Measurements from ENCODE around the gene OR2AG2. TPM values are rescaled to one million over a fixed set of nuclear protein-coding genes. Genes with fewer than 3 reads are reported as not detected.
A peak's percentile ranks its signal among the peaks of the same experiment; 100 is the strongest.

OR2AG2 gene
- total and polyA plus RNA-seq, 4 donors: 0.10 TPM; not detected in 3

- Histone ChIP-seq H3K27ac (ENCODE audit: low read depth in 1 of 2, low read length in 2 of 2) (no peak overlapping the region), H3K4me1 (ENCODE audit: control insufficient read depth in 1 of 2, insufficient read depth in 2 of 2, low read length in 2 of 2) (no peaks in the 10 kb centered on the region), H3K4me3 (ENCODE audit: low read length in 2 of 2) (no peak overlapping the region), H3K36me3 (ENCODE audit: control insufficient read depth in 1 of 2, insufficient read depth in 2 of 2, low read length in 1 of 2) (no peaks in the 10 kb centered on the region), H3K9me3 (ENCODE audit: control insufficient read depth, low read length) (no peaks in the 10 kb centered on the region), H3K27me3 (ENCODE audit: control insufficient read depth in 1 of 2, insufficient read depth in 2 of 2, low read length in 1 of 2) (peaks cover 0 to 1% of the 10 kb centered on the region in 2 donors)
- 24 to 34% methylated on average over 2 of the region's 2 CpGs for WGBS, 2 donors
- intact Hi-C loops (cut with DNase I): no loop called here
- DNase-seq: no peak
- ATAC-seq (ENCODE audit: low FRiP score): no peak
These were observed 18.8 kb upstream of the OR2AG2 start for GRCh38 chr11:6790546-6790945.

DNA sequence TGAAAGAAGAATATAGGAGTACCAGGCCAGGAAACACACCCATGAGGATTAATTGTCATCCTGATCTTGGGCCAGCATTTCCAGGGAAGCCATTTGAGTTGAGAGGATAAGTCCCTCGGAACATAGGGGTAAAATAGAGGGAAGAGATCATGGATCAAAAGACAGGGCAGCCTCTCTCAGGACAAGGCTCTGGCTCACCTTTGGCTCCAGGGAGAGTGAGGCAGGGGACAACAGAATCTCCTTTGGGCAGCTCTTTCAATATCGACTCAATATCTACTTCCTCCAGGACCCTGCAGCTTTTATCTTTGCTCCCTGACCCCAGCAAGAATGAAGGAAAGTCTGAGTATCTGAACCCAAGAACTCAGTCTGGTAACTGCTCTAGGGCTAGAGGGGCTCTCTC is 10.9 kb upstream of the OR2AG2 start, which contains the start of gene OR2AG1:
Gene OR2AG1, plus strand, starts transcription at position 301 of the 400 bp plus-strand sequence. CDS start 2,018 bp downstream, outside the sequence.
- no peak within 1 kb of the TSS for H3K27ac ChIP-seq (ENCODE audit: low read depth in 1 of 2, low read length in 2 of 2)
- intact Hi-C loops (cut with DNase I): no loop called here
- DNase-seq (no peak), ATAC-seq (ENCODE audit: low FRiP score) (no peak)
- no peak within 1 kb of the TSS for H3K4me3 ChIP-seq (ENCODE audit: low read length in 2 of 2)
- no peaks in the 10 kb centered on the region for H3K4me1 ChIP-seq (ENCODE audit: control insufficient read depth in 1 of 2, insufficient read depth in 2 of 2, low read length in 2 of 2)
- H3K36me3 ChIP-seq (ENCODE audit: control insufficient read depth in 1 of 2, insufficient read depth in 2 of 2, low read length in 1 of 2): no peaks in the 10 kb centered on the region
- peaks cover 0 to 3% of the 10 kb centered on the region in 2 donors for H3K27me3 ChIP-seq (ENCODE audit: control insufficient read depth in 1 of 2, insufficient read depth in 2 of 2, low read length in 1 of 2)
- 70 to 78% methylated on average over 2 of the region's 2 CpGs for WGBS, 2 donors
- peaks cover 3% of the 10 kb centered on the region for H3K9me3 ChIP-seq (ENCODE audit: control insufficient read depth, low read length)

- Histone ChIP-seq H3K9me3 (ENCODE audit: control insufficient read depth, low read length) (peaks cover 3% of the 10 kb centered on the region), H3K27me3 (ENCODE audit: control insufficient read depth in 1 of 2, insufficient read depth in 2 of 2, low read length in 1 of 2) (peaks cover 0 to 3% of the 10 kb centered on the region in 2 donors), H3K36me3 (ENCODE audit: control insufficient read depth in 1 of 2, insufficient read depth in 2 of 2, low read length in 1 of 2) (no peaks in the 10 kb centered on the region), H3K4me1 (ENCODE audit: control insufficient read depth in 1 of 2, insufficient read depth in 2 of 2, low read length in 2 of 2) (no peaks in the 10 kb centered on the region), H3K27ac (ENCODE audit: low read depth in 1 of 2, low read length in 2 of 2) (no peak overlapping the region), H3K4me3 (ENCODE audit: low read length in 2 of 2) (no peak overlapping the region)
- intact Hi-C loops (cut with DNase I): no loop called here
- DNase-seq (no peak), ATAC-seq (ENCODE audit: low FRiP score) (no peak)
These were observed 9.1 kb upstream of the OR2AG2 start for GRCh38 chr11:6780829-6781228.

- no peaks in the 10 kb centered on the region for H3K4me1 ChIP-seq (ENCODE audit: control insufficient read depth in 1 of 2, insufficient read depth in 2 of 2, low read length in 2 of 2)
- no peaks in the 10 kb centered on the region for H3K9me3 ChIP-seq (ENCODE audit: control insufficient read depth, low read length)
- ATAC-seq (ENCODE audit: low FRiP score): no peak
- peaks cover 0 to 3% of the 10 kb centered on the region in 2 donors for H3K27me3 ChIP-seq (ENCODE audit: control insufficient read depth in 1 of 2, insufficient read depth in 2 of 2, low read length in 1 of 2)
- H3K27ac ChIP-seq (ENCODE audit: low read depth in 1 of 2, low read length in 2 of 2): no peak overlapping the region
- H3K36me3 ChIP-seq (ENCODE audit: control insufficient read depth in 1 of 2, insufficient read depth in 2 of 2, low read length in 1 of 2): no peaks in the 10 kb centered on the region
- no peak overlapping the region for H3K4me3 ChIP-seq (ENCODE audit: low read length in 2 of 2)
- intact Hi-C loops (cut with DNase I): no loop called here
- no peak for DNase-seq
These were observed 6.7 kb upstream of the OR2AG2 start for GRCh38 chr11:6778518-6778917.

GRCh38 chr11:6757373-6757967 is 14.3 kb downstream of the OR2AG2 start:
- no peak overlapping the region for H3K27ac ChIP-seq (ENCODE audit: low read depth in 1 of 2, low read length in 2 of 2)
- 48 to 49% methylated on average over 2 of the region's 2 CpGs for WGBS, 2 donors
- ATAC-seq (ENCODE audit: low FRiP score) (no peak), DNase-seq (peak in 1 of 2 donors; percentile 56)
- no peak overlapping the region for H3K4me3 ChIP-seq (ENCODE audit: low read length in 2 of 2)
- H3K9me3 ChIP-seq (ENCODE audit: control insufficient read depth, low read length): no peaks in the 10 kb centered on the region
- peaks cover 0 to under 1% of the 10 kb centered on the region in 2 donors for H3K27me3 ChIP-seq (ENCODE audit: control insufficient read depth in 1 of 2, insufficient read depth in 2 of 2, low read length in 1 of 2)
- intact Hi-C loops (cut with DNase I): no loop called here
- no peaks in the 10 kb centered on the region for H3K36me3 ChIP-seq (ENCODE audit: control insufficient read depth in 1 of 2, insufficient read depth in 2 of 2, low read length in 1 of 2)
- no peaks in the 10 kb centered on the region for H3K4me1 ChIP-seq (ENCODE audit: control insufficient read depth in 1 of 2, insufficient read depth in 2 of 2, low read length in 2 of 2)

- Histone ChIP-seq H3K9me3 (ENCODE audit: control insufficient read depth, low read length) (no peaks in the 10 kb centered on the region), H3K36me3 (ENCODE audit: control insufficient read depth in 1 of 2, insufficient read depth in 2 of 2, low read length in 1 of 2) (no peaks in the 10 kb centered on the region), H3K27me3 (ENCODE audit: control insufficient read depth in 1 of 2, insufficient read depth in 2 of 2, low read length in 1 of 2) (no peaks in the 10 kb centered on the region), H3K27ac (ENCODE audit: low read depth in 1 of 2, low read length in 2 of 2) (no peak overlapping the region), H3K4me3 (ENCODE audit: low read length in 2 of 2) (no peak overlapping the region), H3K4me1 (ENCODE audit: control insufficient read depth in 1 of 2, insufficient read depth in 2 of 2, low read length in 2 of 2) (no peaks in the 10 kb centered on the region)
- 76 to 88% methylated on average over 1 of the region's 1 CpG for whole genome bisulfite sequencing, 2 donors
- DNase-seq (no peak), ATAC-seq (ENCODE audit: low FRiP score) (no peak)
- intact Hi-C loops (cut with DNase I): no loop called here
These were observed 15.8 kb downstream of the OR2AG2 start for GRCh38 chr11:6755953-6756347.

GRCh38 chr11:6755303-6755952 is 16.3 kb downstream of the OR2AG2 start:
- ATAC-seq (ENCODE audit: low FRiP score): peak; percentile 70

GRCh38 chr11:6747097-6747668 is 24.6 kb downstream of the OR2AG2 start:
- no peak overlapping the region for H3K4me3 ChIP-seq (ENCODE audit: low read length in 2 of 2)
- no peak for ATAC-seq (ENCODE audit: low FRiP score)
- no peaks in the 10 kb centered on the region for H3K36me3 ChIP-seq (ENCODE audit: control insufficient read depth in 1 of 2, insufficient read depth in 2 of 2, low read length in 1 of 2)
- 89% methylated on average over 3 of the region's 3 CpGs for WGBS, 2 donors
- intact Hi-C loops (cut with DNase I): no loop called here
- no peak overlapping the region for H3K27ac ChIP-seq (ENCODE audit: low read depth in 1 of 2, low read length in 2 of 2)
- H3K9me3 ChIP-seq (ENCODE audit: control insufficient read depth, low read length): no peaks in the 10 kb centered on the region
- H3K27me3 ChIP-seq (ENCODE audit: control insufficient read depth in 1 of 2, insufficient read depth in 2 of 2, low read length in 1 of 2): peaks cover 0 to 5% of the 10 kb centered on the region in 2 donors
- H3K4me1 ChIP-seq (ENCODE audit: control insufficient read depth in 1 of 2, insufficient read depth in 2 of 2, low read length in 2 of 2): no peaks in the 10 kb centered on the region
- no peak for DNase-seq

More at GRCh38 chr11:6755303-6755952, 16.3 kb downstream of the OR2AG2 start:
- Histone ChIP-seq H3K36me3 (ENCODE audit: control insufficient read depth in 1 of 2, insufficient read depth in 2 of 2, low read length in 1 of 2) (no peaks in the 10 kb centered on the region), H3K27ac (ENCODE audit: low read depth in 1 of 2, low read length in 2 of 2) (no peak overlapping the region), H3K27me3 (ENCODE audit: control insufficient read depth in 1 of 2, insufficient read depth in 2 of 2, low read length in 1 of 2) (no peaks in the 10 kb centered on the region), H3K4me1 (ENCODE audit: control insufficient read depth in 1 of 2, insufficient read depth in 2 of 2, low read length in 2 of 2) (no peaks in the 10 kb centered on the region), H3K4me3 (ENCODE audit: low read length in 2 of 2) (no peak overlapping the region), H3K9me3 (ENCODE audit: control insufficient read depth, low read length) (no peaks in the 10 kb centered on the region)
- WGBS, 2 donors: 1 to 3% methylated on average over 5 of the region's 5 CpGs
- no peak for DNase-seq
- intact Hi-C loops (cut with DNase I): no loop called here

GRCh38 chr11:6746626-6747025 is 25.1 kb downstream of the OR2AG2 start:
- H3K4me1 ChIP-seq (ENCODE audit: control insufficient read depth in 1 of 2, insufficient read depth in 2 of 2, low read length in 2 of 2): no peaks in the 10 kb centered on the region
- intact Hi-C loops (cut with DNase I): no loop called here
- no peaks in the 10 kb centered on the region for H3K9me3 ChIP-seq (ENCODE audit: control insufficient read depth, low read length)
- no peak for ATAC-seq (ENCODE audit: low FRiP score)
- H3K27ac ChIP-seq (ENCODE audit: low read depth in 1 of 2, low read length in 2 of 2): no peak overlapping the region
- H3K36me3 ChIP-seq (ENCODE audit: control insufficient read depth in 1 of 2, insufficient read depth in 2 of 2, low read length in 1 of 2): no peaks in the 10 kb centered on the region
- WGBS, 2 donors: 86 to 90% methylated on average over 1 of the region's 1 CpG
- H3K4me3 ChIP-seq (ENCODE audit: low read length in 2 of 2): no peak overlapping the region
- peaks cover 0 to 5% of the 10 kb centered on the region in 2 donors for H3K27me3 ChIP-seq (ENCODE audit: control insufficient read depth in 1 of 2, insufficient read depth in 2 of 2, low read length in 1 of 2)
- no peak for DNase-seq

Data from aorta (tissue), 5 donors.